ENCODE results near the gene DNASE1L2. TPM values are rescaled to one million over a fixed set of nuclear protein-coding genes. Genes with fewer than 3 reads are reported as not detected.

Gene DNASE1L2
- total and polyA plus RNA-seq, 5 donors from 2014 or later, result 0.37 TPM; not detected in 4

GRCh38 chr16:2216330-2216729 lies 19.9 kb upstream of the DNASE1L2 start:
- Mint-ChIP-seq H3K27me3 (no peaks in the 10 kb centered on the region), H3K27ac (peak overlapping the region in 1 of 3 donors; percentile 44), H3K4me1 (peaks cover 0 to 20% (median 9%) of the 10 kb centered on the region in 4 donors), H3K36me3 (no peaks in the 10 kb centered on the region), H3K9me3 (no peaks in the 10 kb centered on the region), H3K4me3 (peak overlapping the region; percentile 31 to 88 (median 78))
- Histone ChIP-seq H3K36me3 (ENCODE audit: control insufficient read depth, insufficient read depth, low read length) (no peaks in the 10 kb centered on the region), H3K4me1 (ENCODE audit: control insufficient read depth, insufficient read depth, low read length, poor library complexity, severe bottlenecking) (peaks cover 18% of the 10 kb centered on the region), H3K27ac (ENCODE audit: insufficient read depth, low read length, poor library complexity, severe bottlenecking) (no peak overlapping the region), H3K9me3 (ENCODE audit: control insufficient read depth in 2 of 2, low read length in 2 of 2) (no peaks in the 10 kb centered on the region), H3K4me3 (ENCODE audit: low read depth, low read length) (no peak overlapping the region), H3K27me3 (ENCODE audit: control insufficient read depth, insufficient read depth, low read length) (no peaks in the 10 kb centered on the region)
- no peak for ATAC-seq (ENCODE audit: low read depth in 2 of 2)
- DNase-seq, result no peak

GRCh38 chr16:2223221-2223941 lies 12.9 kb upstream of the DNASE1L2 start, which contains the start of gene E4F1:
TSS of gene E4F1 (plus strand) at chr16:2223591. CDS start at chr16:2223614, 23 bp downstream.
- peaks cover 0 to 34% (median 6%) of the 10 kb centered on the region in 4 donors for H3K4me1 Mint-ChIP-seq
- ATAC-seq (ENCODE audit: low read depth in 2 of 2) (peak; percentile 98), DNase-seq (peak; percentile 98 to 100 (median 98))
- peak within 1 kb of the TSS; percentile 75 to 93 (median 82) for H3K27ac Mint-ChIP-seq
- Histone ChIP-seq H3K27ac (ENCODE audit: insufficient read depth, low read length, poor library complexity, severe bottlenecking) (peak within 1 kb of the TSS; percentile 72), H3K4me3 (ENCODE audit: low read depth, low read length) (peak within 1 kb of the TSS; percentile 74), H3K4me1 (ENCODE audit: control insufficient read depth, insufficient read depth, low read length, poor library complexity, severe bottlenecking) (peaks cover 22% of the 10 kb centered on the region), H3K27me3 (ENCODE audit: control insufficient read depth, insufficient read depth, low read length) (no peaks in the 10 kb centered on the region), H3K36me3 (ENCODE audit: control insufficient read depth, insufficient read depth, low read length) (peaks cover 17% of the 10 kb centered on the region), H3K9me3 (ENCODE audit: control insufficient read depth in 2 of 2, low read length in 2 of 2) (no peaks in the 10 kb centered on the region)
- H3K9me3 Mint-ChIP-seq, result peaks cover 0 to 2% (median 0%) of the 10 kb centered on the region in 7 donors
- H3K27me3 Mint-ChIP-seq, result no peaks in the 10 kb centered on the region
- peaks cover 4% of the 10 kb centered on the region for H3K36me3 Mint-ChIP-seq
- H3K4me3 Mint-ChIP-seq, result peak within 1 kb of the TSS; percentile 89 to 98 (median 91)

- Mint-ChIP-seq H3K27me3 (no peaks in the 10 kb centered on the region), H3K4me1 (peaks cover 0 to 34% (median 6%) of the 10 kb centered on the region in 4 donors), H3K36me3 (peaks cover 4% of the 10 kb centered on the region), H3K27ac (peak overlapping the region; percentile 26 to 82 (median 69)), H3K9me3 (peaks cover 0 to 2% (median 0%) of the 10 kb centered on the region in 7 donors), H3K4me3 (peak overlapping the region; percentile 82 to 98 (median 91))
- peaks cover 22% of the 10 kb centered on the region for H3K4me1 ChIP-seq (ENCODE audit: control insufficient read depth, insufficient read depth, low read length, poor library complexity, severe bottlenecking)
- peaks cover 22% of the 10 kb centered on the region for H3K36me3 ChIP-seq (ENCODE audit: control insufficient read depth, insufficient read depth, low read length)
- H3K27ac ChIP-seq (ENCODE audit: insufficient read depth, low read length, poor library complexity, severe bottlenecking), result peak overlapping the region; percentile 72
- DNase-seq, result peak in 1 of 3 donors; percentile 42
- H3K9me3 ChIP-seq (ENCODE audit: control insufficient read depth in 2 of 2, low read length in 2 of 2), result no peaks in the 10 kb centered on the region
- ATAC-seq (ENCODE audit: low read depth in 2 of 2), result peak in 1 of 2 donors; percentile 2
- no peaks in the 10 kb centered on the region for H3K27me3 ChIP-seq (ENCODE audit: control insufficient read depth, insufficient read depth, low read length)
- H3K4me3 ChIP-seq (ENCODE audit: low read depth, low read length), result peak overlapping the region; percentile 74
These were observed 12.2 kb upstream of the DNASE1L2 start for GRCh38 chr16:2223942-2224486.

- Mint-ChIP-seq H3K4me1 (peaks cover 0 to 34% (median 7%) of the 10 kb centered on the region in 4 donors), H3K4me3 (peak overlapping the region; percentile 41 to 75 (median 72)), H3K36me3 (peaks cover 8% of the 10 kb centered on the region), H3K27ac (no peak overlapping the region), H3K27me3 (no peaks in the 10 kb centered on the region), H3K9me3 (peaks cover 0 to 2% (median 0%) of the 10 kb centered on the region in 7 donors)
- ATAC-seq (ENCODE audit: low read depth in 2 of 2), result no peak
- Histone ChIP-seq H3K4me1 (ENCODE audit: control insufficient read depth, insufficient read depth, low read length, poor library complexity, severe bottlenecking) (peaks cover 22% of the 10 kb centered on the region), H3K4me3 (ENCODE audit: low read depth, low read length) (no peak overlapping the region), H3K36me3 (ENCODE audit: control insufficient read depth, insufficient read depth, low read length) (peaks cover 34% of the 10 kb centered on the region), H3K9me3 (ENCODE audit: control insufficient read depth in 2 of 2, low read length in 2 of 2) (no peaks in the 10 kb centered on the region), H3K27me3 (ENCODE audit: control insufficient read depth, insufficient read depth, low read length) (no peaks in the 10 kb centered on the region), H3K27ac (ENCODE audit: insufficient read depth, low read length, poor library complexity, severe bottlenecking) (no peak overlapping the region)
- DNase-seq, result no peak
These were observed 9.9 kb upstream of the DNASE1L2 start for GRCh38 chr16:2226245-2226793.

GRCh38 chr16:2226918-2227317 lies 9.3 kb upstream of the DNASE1L2 start:
- Mint-ChIP-seq H3K27ac (no peak overlapping the region), H3K4me3 (peak overlapping the region in 2 of 4 donors; percentile 11 to 72), H3K9me3 (peaks cover 0 to 2% (median 0%) of the 10 kb centered on the region in 7 donors), H3K27me3 (no peaks in the 10 kb centered on the region), H3K4me1 (peaks cover 0 to 34% (median 7%) of the 10 kb centered on the region in 4 donors), H3K36me3 (peaks cover 8% of the 10 kb centered on the region)
- no peak overlapping the region for H3K27ac ChIP-seq (ENCODE audit: insufficient read depth, low read length, poor library complexity, severe bottlenecking)
- ATAC-seq (ENCODE audit: low read depth in 2 of 2) (no peak), DNase-seq (no peak)
- H3K9me3 ChIP-seq (ENCODE audit: control insufficient read depth in 2 of 2, low read length in 2 of 2), result no peaks in the 10 kb centered on the region
- H3K36me3 ChIP-seq (ENCODE audit: control insufficient read depth, insufficient read depth, low read length), result peaks cover 40% of the 10 kb centered on the region
- H3K4me3 ChIP-seq (ENCODE audit: low read depth, low read length), result no peak overlapping the region
- H3K27me3 ChIP-seq (ENCODE audit: control insufficient read depth, insufficient read depth, low read length), result no peaks in the 10 kb centered on the region
- peaks cover 22% of the 10 kb centered on the region for H3K4me1 ChIP-seq (ENCODE audit: control insufficient read depth, insufficient read depth, low read length, poor library complexity, severe bottlenecking)

- Mint-ChIP-seq H3K4me3 (no peak overlapping the region), H3K36me3 (peaks cover 8% of the 10 kb centered on the region), H3K4me1 (peaks cover 0 to 31% (median 7%) of the 10 kb centered on the region in 4 donors), H3K27ac (no peak overlapping the region), H3K9me3 (peaks cover 0 to 2% (median 0%) of the 10 kb centered on the region in 7 donors), H3K27me3 (no peaks in the 10 kb centered on the region)
- H3K27me3 ChIP-seq (ENCODE audit: control insufficient read depth, insufficient read depth, low read length), result no peaks in the 10 kb centered on the region
- H3K27ac ChIP-seq (ENCODE audit: insufficient read depth, low read length, poor library complexity, severe bottlenecking), result no peak overlapping the region
- H3K4me3 ChIP-seq (ENCODE audit: low read depth, low read length), result no peak overlapping the region
- H3K4me1 ChIP-seq (ENCODE audit: control insufficient read depth, insufficient read depth, low read length, poor library complexity, severe bottlenecking), result peaks cover 19% of the 10 kb centered on the region
- DNase-seq, result no peak
- no peak for ATAC-seq (ENCODE audit: low read depth in 2 of 2)
- H3K36me3 ChIP-seq (ENCODE audit: control insufficient read depth, insufficient read depth, low read length), result peaks cover 51% of the 10 kb centered on the region
- H3K9me3 ChIP-seq (ENCODE audit: control insufficient read depth in 2 of 2, low read length in 2 of 2), result no peaks in the 10 kb centered on the region
These were observed 8.0 kb upstream of the DNASE1L2 start for GRCh38 chr16:2228161-2228824.

GRCh38 chr16:2229091-2229490 lies 7.2 kb upstream of the DNASE1L2 start:
- Histone ChIP-seq H3K27ac (ENCODE audit: insufficient read depth, low read length, poor library complexity, severe bottlenecking) (no peak overlapping the region), H3K27me3 (ENCODE audit: control insufficient read depth, insufficient read depth, low read length) (no peaks in the 10 kb centered on the region), H3K9me3 (ENCODE audit: control insufficient read depth in 2 of 2, low read length in 2 of 2) (no peaks in the 10 kb centered on the region), H3K4me1 (ENCODE audit: control insufficient read depth, insufficient read depth, low read length, poor library complexity, severe bottlenecking) (peaks cover 16% of the 10 kb centered on the region), H3K4me3 (ENCODE audit: low read depth, low read length) (no peak overlapping the region), H3K36me3 (ENCODE audit: control insufficient read depth, insufficient read depth, low read length) (peaks cover 54% of the 10 kb centered on the region)
- H3K4me1 Mint-ChIP-seq, result peaks cover 0 to 28% (median 7%) of the 10 kb centered on the region in 4 donors
- no peak for DNase-seq
- H3K4me3 Mint-ChIP-seq, result no peak overlapping the region
- peaks cover 8% of the 10 kb centered on the region for H3K36me3 Mint-ChIP-seq
- no peak for ATAC-seq (ENCODE audit: low read depth in 2 of 2)
- H3K27me3 Mint-ChIP-seq, result no peaks in the 10 kb centered on the region
- peaks cover 0 to 2% (median 0%) of the 10 kb centered on the region in 7 donors for H3K9me3 Mint-ChIP-seq
- no peak overlapping the region for H3K27ac Mint-ChIP-seq
